Small intestine (tissue), 7 donors: ENCODE results near the gene PRKCE. TPM values are rescaled to one million over a fixed set of nuclear protein-coding genes. Genes with fewer than 3 reads are reported as not detected.
A peak's percentile ranks its signal among the peaks of the same experiment; 100 is the strongest.

Source experiments
- DNase-seq, 2 donors: peaks; one replicate each; pipeline versions ENCODE4 v3.0.0 to v3.0.0-alpha.2; 2013
- FAIRE-seq: peaks from 2 replicates; lab custom pipeline; 2012; peaks lifted over from hg19 to GRCh38; lab: Jason Lieb, UNC
- H3K27ac ChIP-seq, 3 donors: one replicate each; pipeline ENCODE4 v1.5.1; 2013; ENCODE audit warnings: low read length in 2 of 3, mild to moderate bottlenecking in 2 of 3, control low read depth in 1 of 3, inconsistent platforms in 1 of 3, low read depth in 1 of 3, moderate library complexity in 1 of 3
- H3K27me3 ChIP-seq, 3 donors: one replicate each; pipeline ENCODE4 v1.6.1; 2013; ENCODE audit warnings: low read length in 3 of 3, inconsistent platforms in 1 of 3; ENCODE audit not compliant: control insufficient read depth in 3 of 3, insufficient read depth in 3 of 3
- H3K36me3 ChIP-seq, 3 donors: one replicate each; pipeline ENCODE4 v1.6.1; 2013; ENCODE audit warnings: low read length in 3 of 3, inconsistent platforms in 1 of 3, low read depth in 1 of 3, mild to moderate bottlenecking in 1 of 3, moderate library complexity in 1 of 3; ENCODE audit not compliant: control insufficient read depth in 3 of 3, insufficient read depth in 2 of 3
- H3K4me1 ChIP-seq, 3 donors: one replicate each; pipeline ENCODE4 v1.6.1; 2013; ENCODE audit warnings: low read length in 2 of 3, inconsistent platforms in 1 of 3, low read depth in 1 of 3, mild to moderate bottlenecking in 1 of 3, moderate library complexity in 1 of 3; ENCODE audit not compliant: control insufficient read depth in 3 of 3, insufficient read depth in 2 of 3
- H3K4me3 ChIP-seq, 3 donors: one replicate each; pipeline ENCODE4 v1.5.1; 2013; ENCODE audit warnings: low read length in 3 of 3, control low read depth in 1 of 3, inconsistent platforms in 1 of 3, low read depth in 1 of 3, mild to moderate bottlenecking in 1 of 3, moderate library complexity in 1 of 3
- H3K9me3 ChIP-seq, 2 donors: one replicate each; pipeline ENCODE4 v1.6.1; 2013; ENCODE audit warnings: low read depth in 1 of 2, low read length in 1 of 2; ENCODE audit not compliant: control insufficient read depth in 2 of 2, insufficient read depth in 1 of 2
- whole genome bisulfite sequencing, 3 donors: extraction: QIAGEN DNeasy Blood & Tissue Kit; methylation state at CpG; one replicate each; pipeline ENCODE4 v1.1.7; 2013; 5-methylcytosine and 5-hydroxymethylcytosine counted together
- polyA plus RNA-seq, 4 donors: library from polyadenylated mRNA; stranded (reverse) in 3 of 4; unstranded in 1 of 4; fragments of 200-250 nt in 3 of 4; fragments of 120-200 nt in 1 of 4; gene quantifications; one replicate each; pipeline versions ENCODE4 v1.2.1 to v1.2.3, GENCODE V29; 2013
- donor health status: healthy with polysubstance abuse.
- donor health status: control.
- donor health status: control.
- donor health status: Bipolar disorder and iron deficiency.
- donor health status: healthy.

PRKCE gene
- polyA plus RNA-seq, 4 donors, result 2.2 to 7.1 (median 5.4) TPM

DNA sequence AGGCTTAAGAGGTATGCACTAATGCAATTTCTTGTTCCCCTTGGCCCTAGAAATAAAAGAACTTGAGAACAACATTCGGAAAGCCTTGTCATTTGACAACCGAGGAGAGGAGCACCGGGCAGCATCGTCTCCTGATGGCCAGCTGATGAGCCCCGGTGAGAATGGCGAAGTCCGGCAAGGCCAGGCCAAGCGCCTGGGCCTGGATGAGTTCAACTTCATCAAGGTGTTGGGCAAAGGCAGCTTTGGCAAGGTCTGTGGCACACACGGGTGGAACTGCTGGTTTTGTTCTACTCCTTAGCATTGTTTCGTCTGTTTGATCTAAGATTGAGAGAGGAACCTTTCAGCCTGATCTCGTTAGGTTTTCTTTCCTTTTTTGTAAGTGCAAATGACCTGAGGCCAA, 355.9 kb downstream of the PRKCE start:
- peaks cover 2 to 13% (median 6%) of the 10 kb centered on the region in 3 donors for H3K36me3 ChIP-seq
- WGBS, 3 donors, result 92 to 93% (median 92%) methylated on average over 11 of the region's 11 CpGs
- DNase-seq (no peak), FAIRE-seq (no peak)
- peak overlapping the region in 1 of 3 donors; percentile 74 for H3K27ac ChIP-seq
- no peaks in the 10 kb centered on the region for H3K27me3 ChIP-seq
- H3K4me1 ChIP-seq, result peaks cover 0 to 57% (median 0%) of the 10 kb centered on the region in 3 donors
- no peak overlapping the region for H3K4me3 ChIP-seq
- H3K9me3 ChIP-seq, result peaks cover 0 to 3% of the 10 kb centered on the region in 2 donors

DNA sequence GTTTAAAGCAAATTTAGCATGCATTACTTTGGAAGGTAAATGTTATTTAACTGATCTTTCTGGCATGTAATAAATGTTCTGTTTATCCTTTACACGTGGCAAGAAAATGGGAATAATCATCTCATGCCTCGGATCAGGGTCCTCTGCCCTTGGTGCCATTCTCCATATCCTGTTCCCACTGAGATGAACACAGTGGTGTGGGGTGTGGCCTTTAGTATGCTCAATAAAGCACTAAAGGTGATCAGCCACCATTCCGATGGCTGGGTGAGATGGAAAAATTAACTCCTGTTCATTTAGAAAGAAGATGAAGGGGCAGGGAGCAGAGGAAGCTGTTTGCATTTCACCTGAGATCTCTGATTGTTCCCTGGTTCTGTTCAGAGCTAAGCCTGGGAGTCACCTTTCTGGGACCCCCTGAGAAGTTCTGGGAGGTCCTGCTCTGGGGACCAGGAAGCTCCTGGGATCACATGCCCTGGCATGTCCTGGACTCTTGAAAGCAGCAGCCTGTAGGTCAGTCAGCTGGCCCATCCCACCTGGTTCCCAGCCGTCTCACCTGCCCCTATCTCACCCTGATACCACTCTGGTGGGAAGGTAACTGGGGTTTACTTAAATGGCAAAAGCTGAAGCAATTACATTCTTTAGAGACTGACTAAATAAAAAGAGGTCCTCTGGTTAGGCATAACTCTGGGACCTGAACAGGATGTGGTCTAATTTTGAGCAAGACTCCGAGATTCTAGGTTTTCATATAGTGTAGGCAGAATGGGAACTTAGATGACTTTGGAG, 356.8 kb downstream of the PRKCE start:
- FAIRE-seq, result no peak

DNA sequence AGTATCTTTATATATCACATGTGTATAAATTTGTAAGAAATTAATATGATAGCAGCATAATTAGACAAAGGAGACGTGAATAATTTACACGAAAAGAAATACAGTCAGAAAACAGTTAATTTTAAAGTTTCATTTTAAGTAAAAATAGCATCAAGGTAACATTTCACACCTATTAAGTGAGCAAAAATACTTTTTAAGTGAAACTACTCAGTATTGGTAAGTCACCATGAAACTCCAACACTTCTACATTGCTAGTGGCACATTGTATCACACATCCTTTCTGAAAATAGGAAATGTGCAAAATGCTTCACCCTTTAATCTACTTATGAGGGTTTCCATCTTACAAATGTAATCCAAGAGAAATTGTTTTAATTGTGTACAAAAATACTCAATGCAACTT, 357.8 kb downstream of the PRKCE start:
- peaks cover 2 to 13% (median 3%) of the 10 kb centered on the region in 3 donors for H3K36me3 ChIP-seq
- peak; percentile 19 for FAIRE-seq
- no peaks in the 10 kb centered on the region for H3K9me3 ChIP-seq
- no peaks in the 10 kb centered on the region for H3K27me3 ChIP-seq
- no peak for DNase-seq
- no peak overlapping the region for H3K27ac ChIP-seq
- WGBS, 3 donors, result 83 to 92% (median 91%) methylated on average over 2 of the region's 2 CpGs
- peaks cover 0 to 38% (median 0%) of the 10 kb centered on the region in 3 donors for H3K4me1 ChIP-seq
- H3K4me3 ChIP-seq, result no peak overlapping the region

More for the DNA sequence above, 356.8 kb downstream of the PRKCE start:
- Histone ChIP-seq H3K4me1 (peaks cover 0 to 49% (median 0%) of the 10 kb centered on the region in 3 donors), H3K9me3 (no peaks in the 10 kb centered on the region), H3K27ac (peak overlapping the region in 1 of 3 donors; percentile 74), H3K36me3 (peaks cover 2 to 14% (median 3%) of the 10 kb centered on the region in 3 donors), H3K4me3 (no peak overlapping the region), H3K27me3 (no peaks in the 10 kb centered on the region)
- 48 to 57% (median 53%) methylated on average over 5 of the region's 5 CpGs for WGBS, 3 donors
- DNase-seq, result peak in 1 of 2 donors; percentile 67

DNA sequence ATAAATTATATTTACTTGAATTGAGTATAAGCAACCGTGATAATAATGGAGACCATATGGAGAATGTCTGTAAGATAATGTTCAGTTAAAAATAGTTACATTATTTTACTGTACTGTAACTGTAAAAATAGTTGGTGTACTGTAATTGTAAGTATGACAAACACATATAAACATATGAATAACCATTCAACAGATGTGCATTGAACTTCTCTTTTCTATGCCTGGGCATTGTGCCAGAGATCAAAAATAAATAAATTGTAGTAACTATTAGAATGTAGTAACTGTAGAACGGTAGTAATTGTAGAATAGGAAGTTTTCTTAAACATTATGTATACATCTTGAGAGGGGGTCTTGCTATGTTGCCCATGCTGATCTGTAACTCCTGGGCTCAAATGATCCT, 358.3 kb downstream of the PRKCE start:
- DNase-seq (no peak), FAIRE-seq (no peak)
- Histone ChIP-seq H3K4me1 (peaks cover 0 to 34% (median 0%) of the 10 kb centered on the region in 3 donors), H3K4me3 (no peak overlapping the region), H3K27ac (no peak overlapping the region), H3K36me3 (peaks cover 2 to 11% (median 3%) of the 10 kb centered on the region in 3 donors), H3K9me3 (no peaks in the 10 kb centered on the region), H3K27me3 (no peaks in the 10 kb centered on the region)
- 49 to 62% (median 62%) methylated on average over 2 of the region's 2 CpGs for WGBS, 3 donors

- H3K4me1 ChIP-seq, result peaks cover 0 to 29% (median 0%) of the 10 kb centered on the region in 3 donors
- no peak overlapping the region for H3K27ac ChIP-seq
- H3K9me3 ChIP-seq, result no peaks in the 10 kb centered on the region
- peaks cover 2 to 11% (median 3%) of the 10 kb centered on the region in 3 donors for H3K36me3 ChIP-seq
- H3K27me3 ChIP-seq, result no peaks in the 10 kb centered on the region
- 88 to 90% (median 88%) methylated on average over 5 of the region's 5 CpGs for WGBS, 3 donors
- DNase-seq (no peak), FAIRE-seq (no peak)
- no peak overlapping the region for H3K4me3 ChIP-seq
Observed at GRCh38 chr2:46010223-46010924, 358.9 kb downstream of the PRKCE start.

DNA sequence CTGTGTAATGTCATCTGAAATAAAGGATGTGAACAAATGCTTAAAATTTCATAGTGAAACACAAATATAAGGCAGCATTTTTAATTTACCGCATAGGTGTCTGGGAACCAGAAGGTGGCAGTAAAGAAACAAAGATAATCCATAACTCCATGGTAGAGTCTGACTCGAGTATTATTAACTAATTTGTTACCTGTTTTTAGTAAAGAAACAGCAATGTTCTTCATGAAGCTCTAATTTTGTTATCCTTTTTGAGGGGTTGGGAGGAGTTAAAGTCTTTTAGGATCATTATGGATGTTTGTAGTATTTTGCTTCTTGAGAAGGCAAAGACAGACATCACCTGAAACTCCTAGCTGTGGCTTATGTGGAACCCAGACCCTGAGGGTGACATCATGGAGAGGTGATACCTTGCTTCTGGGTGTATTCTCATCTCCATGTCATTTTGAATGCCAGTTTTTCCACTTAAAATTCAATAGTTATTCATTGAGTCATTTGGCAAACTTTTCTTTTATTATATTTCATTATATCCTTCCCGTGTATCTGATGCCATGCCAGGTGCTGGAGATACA, 359.5 kb downstream of the PRKCE start:
- Histone ChIP-seq H3K9me3 (no peaks in the 10 kb centered on the region), H3K4me1 (peaks cover 0 to 23% (median 0%) of the 10 kb centered on the region in 3 donors), H3K27me3 (no peaks in the 10 kb centered on the region), H3K4me3 (no peak overlapping the region), H3K36me3 (peaks cover 3 to 7% (median 3%) of the 10 kb centered on the region in 3 donors), H3K27ac (no peak overlapping the region)
- DNase-seq, result peak; percentile 43 to 46
- WGBS, 3 donors, result 37 to 40% (median 38%) methylated on average over 3 of the region's 3 CpGs
- FAIRE-seq, result no peak

DNA sequence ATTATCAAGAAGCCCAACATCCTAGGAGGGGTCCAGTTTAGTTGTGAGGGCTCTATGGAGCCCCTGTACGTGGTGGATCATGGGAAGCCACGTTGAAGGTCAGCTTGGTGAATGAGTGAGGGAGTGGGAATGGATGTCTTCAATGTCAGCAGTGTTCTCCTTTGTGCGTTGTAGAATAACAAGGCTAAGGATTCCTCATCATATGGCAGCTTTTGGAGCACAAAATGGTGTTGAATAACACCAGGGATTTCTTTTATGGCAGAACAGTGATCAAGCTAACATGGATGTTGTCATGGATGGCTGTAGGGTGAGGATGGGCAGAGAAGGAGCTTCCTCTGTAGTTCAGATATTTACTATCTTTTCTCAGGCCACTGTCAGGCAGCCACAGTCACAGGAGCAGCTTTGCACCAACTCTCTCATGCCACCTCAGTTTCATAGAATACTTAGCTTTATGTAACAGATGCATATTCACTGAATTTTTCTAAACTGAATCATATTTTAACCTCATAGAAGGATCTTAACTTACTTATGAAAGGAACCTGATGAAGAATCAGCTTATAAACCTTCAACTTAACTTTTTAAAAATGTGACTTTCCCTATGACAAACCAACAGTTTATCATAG, 361.3 kb downstream of the PRKCE start:
- Histone ChIP-seq H3K4me1 (peaks cover 0 to 8% (median 0%) of the 10 kb centered on the region in 3 donors), H3K27ac (no peak overlapping the region), H3K27me3 (no peaks in the 10 kb centered on the region), H3K36me3 (peaks cover 1 to 4% (median 3%) of the 10 kb centered on the region in 3 donors), H3K4me3 (no peak overlapping the region), H3K9me3 (no peaks in the 10 kb centered on the region)
- DNase-seq (no peak), FAIRE-seq (no peak)
- 54 to 59% (median 54%) methylated on average over 3 of the region's 3 CpGs for WGBS, 3 donors

DNA sequence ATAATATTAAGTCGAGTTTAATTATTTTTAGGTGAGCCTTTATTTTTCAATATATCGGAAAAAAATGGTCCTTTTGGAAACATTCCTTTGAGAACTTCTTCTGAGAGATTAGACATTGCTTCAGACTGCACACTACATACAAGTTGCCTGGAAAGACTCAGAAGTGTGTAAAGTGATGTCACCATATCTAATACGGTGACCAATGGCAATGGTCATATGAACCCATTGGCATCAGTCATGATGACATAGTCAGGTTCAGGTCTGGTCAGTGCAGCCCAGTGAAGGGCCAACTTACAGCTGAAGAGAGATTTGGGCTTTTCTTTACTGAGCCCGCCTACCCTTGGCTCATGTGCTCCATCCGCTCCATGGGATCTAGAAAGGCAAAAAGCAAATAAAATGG, 362.3 kb downstream of the PRKCE start:
- Histone ChIP-seq H3K4me1 (peaks cover 0 to under 1% (median 0%) of the 10 kb centered on the region in 3 donors), H3K36me3 (peaks cover 1 to 8% (median 3%) of the 10 kb centered on the region in 3 donors), H3K9me3 (no peaks in the 10 kb centered on the region), H3K4me3 (no peak overlapping the region), H3K27ac (no peak overlapping the region), H3K27me3 (no peaks in the 10 kb centered on the region)
- WGBS, 3 donors, result 96 to 97% (median 96%) methylated on average over 5 of the region's 5 CpGs
- FAIRE-seq, result no peak
- DNase-seq, result no peak
